ENCODE measurements around the gene ST6GALNAC5. TPM values are rescaled to one million over a fixed set of nuclear protein-coding genes. Genes with fewer than 3 reads are reported as not detected.

ST6GALNAC5 gene
- total RNA-seq, 2 donors from 2014 or later, result 2.6 to 12.9 TPM

DNA sequence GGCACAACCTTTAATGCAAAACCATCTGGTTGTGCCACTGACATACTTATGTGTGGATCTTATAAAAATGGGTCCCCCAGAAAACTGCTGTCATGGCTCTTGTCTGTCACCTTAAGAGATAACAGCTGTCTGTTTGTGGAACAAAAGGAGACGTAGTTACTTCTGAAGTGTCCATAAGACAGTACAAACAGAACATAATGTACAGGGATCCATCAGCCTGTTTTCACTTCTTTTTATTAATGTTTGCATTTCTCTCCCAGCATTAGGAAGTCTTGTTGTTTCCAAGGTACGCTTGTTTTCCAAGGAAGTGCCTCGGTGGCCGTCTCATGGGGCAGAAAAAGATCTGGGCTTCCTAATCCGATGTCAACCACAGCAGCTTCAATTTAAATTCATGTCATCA, 11.2 kb upstream of the ST6GALNAC5 start:
- Histone ChIP-seq H3K27me3 (no peaks in the 10 kb centered on the region), H3K27ac (no peak overlapping the region), H3K9me3 (no peaks in the 10 kb centered on the region), H3K4me1 (no peaks in the 10 kb centered on the region), H3K36me3 (replicated peaks in 1 of 2; ENCODE audit: insufficient read depth in 1 of 2, low read depth in 2 of 2) (no peaks in the 10 kb centered on the region), H3K4me3 (no peak overlapping the region)
- 41 to 45% methylated on average over 5 of the region's 5 CpGs for whole genome bisulfite sequencing, 2 donors
- intact Hi-C loops (cut with DNase I), result no loop called here
- no peak for DNase-seq
- no peak for ATAC-seq
- TF ChIP-seq CTCF (IDR thresholded peaks at IDR 0.05) (no peak), POLR2A (IDR thresholded peaks at IDR 0.05) (no peak)

DNA sequence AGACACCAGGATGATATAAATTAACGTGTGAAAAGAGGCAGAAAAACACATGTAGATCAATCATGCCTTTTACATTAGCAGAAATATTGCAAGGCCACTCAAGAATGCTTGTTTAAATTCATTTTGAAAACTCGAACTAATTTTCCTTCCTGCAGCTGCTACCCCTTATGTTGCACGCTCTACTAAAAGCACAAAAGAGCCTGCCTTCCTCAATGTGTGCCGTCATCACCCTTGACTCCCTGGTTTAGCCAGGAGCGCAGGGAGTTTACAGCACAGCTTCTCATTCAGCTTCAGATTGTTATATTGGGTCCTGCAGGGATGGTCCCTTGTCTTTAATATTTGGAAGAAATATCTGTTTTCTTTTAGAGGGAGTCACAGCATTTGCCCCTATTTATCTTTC, 10.1 kb upstream of the ST6GALNAC5 start:
- no peaks in the 10 kb centered on the region for H3K36me3 ChIP-seq (replicated peaks in 1 of 2; ENCODE audit: insufficient read depth in 1 of 2, low read depth in 2 of 2)
- 60% methylated on average over 5 of the region's 5 CpGs for WGBS, 2 donors
- no peak for ATAC-seq
- H3K4me3 ChIP-seq, result no peak overlapping the region
- no peaks in the 10 kb centered on the region for H3K27me3 ChIP-seq
- H3K9me3 ChIP-seq, result no peaks in the 10 kb centered on the region
- intact Hi-C loops (cut with DNase I), result no loop called here
- H3K4me1 ChIP-seq, result no peaks in the 10 kb centered on the region
- TF ChIP-seq POLR2A (IDR thresholded peaks at IDR 0.05) (no peak), CTCF (IDR thresholded peaks at IDR 0.05) (no peak)
- no peak for DNase-seq
- no peak overlapping the region for H3K27ac ChIP-seq

GRCh38 chr1:76857973-76858372, 9.3 kb upstream of the ST6GALNAC5 start:
- H3K27me3 ChIP-seq, result no peaks in the 10 kb centered on the region
- no peak for TF ChIP-seq POLR2A (IDR thresholded peaks at IDR 0.05)
- TF ChIP-seq CTCF (IDR thresholded peaks at IDR 0.05), result no peak
- H3K36me3 ChIP-seq (replicated peaks in 1 of 2; ENCODE audit: insufficient read depth in 1 of 2, low read depth in 2 of 2), result no peaks in the 10 kb centered on the region
- H3K4me1 ChIP-seq, result no peaks in the 10 kb centered on the region
- no peak overlapping the region for H3K27ac ChIP-seq
- no peak for DNase-seq
- 59 to 75% methylated on average over 3 of the region's 3 CpGs for WGBS, 2 donors
- H3K9me3 ChIP-seq, result no peaks in the 10 kb centered on the region
- ATAC-seq, result no peak
- intact Hi-C loops (cut with DNase I), result no loop called here
- H3K4me3 ChIP-seq, result no peak overlapping the region

DNA sequence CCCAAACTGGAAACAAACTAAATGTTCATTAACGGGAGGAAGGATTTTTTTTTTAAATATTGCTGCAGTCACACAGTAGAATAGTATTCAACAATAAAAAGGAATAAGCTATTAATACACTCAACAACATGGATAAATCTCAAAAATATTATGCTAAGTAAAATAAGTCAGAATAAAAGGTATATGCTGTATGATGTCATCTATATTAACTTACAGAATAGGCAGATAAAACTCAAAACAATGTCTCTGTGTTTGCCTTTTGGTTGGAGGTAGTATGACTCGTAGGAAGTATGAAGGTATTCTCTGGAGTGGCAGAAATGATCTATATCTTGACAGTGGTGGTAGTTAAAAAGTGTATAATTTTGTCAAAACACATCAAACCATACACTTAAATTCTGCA, 6.1 kb upstream of the ST6GALNAC5 start:
- no peaks in the 10 kb centered on the region for H3K27me3 ChIP-seq
- DNase-seq, result no peak
- no peaks in the 10 kb centered on the region for H3K36me3 ChIP-seq (replicated peaks in 1 of 2; ENCODE audit: insufficient read depth in 1 of 2, low read depth in 2 of 2)
- no peaks in the 10 kb centered on the region for H3K4me1 ChIP-seq
- TF ChIP-seq POLR2A (IDR thresholded peaks at IDR 0.05) (no peak), CTCF (IDR thresholded peaks at IDR 0.05) (no peak)
- ATAC-seq, result no peak
- no peak overlapping the region for H3K4me3 ChIP-seq
- H3K9me3 ChIP-seq, result no peaks in the 10 kb centered on the region
- WGBS, 2 donors, result 60 to 64% methylated on average over 2 of the region's 2 CpGs
- H3K27ac ChIP-seq, result no peak overlapping the region
- intact Hi-C loops (cut with DNase I), result no loop called here

GRCh38 chr1:76862447-76862846, 4.8 kb upstream of the ST6GALNAC5 start:
- ATAC-seq (no peak), DNase-seq (no peak)
- peaks cover 0 to 2% of the 10 kb centered on the region in 2 donors for H3K27me3 ChIP-seq
- no peaks in the 10 kb centered on the region for H3K9me3 ChIP-seq
- H3K4me3 ChIP-seq, result no peak overlapping the region
- TF ChIP-seq POLR2A (IDR thresholded peaks at IDR 0.05), result no peak
- no peak for TF ChIP-seq CTCF (IDR thresholded peaks at IDR 0.05)
- H3K36me3 ChIP-seq (replicated peaks in 1 of 2; ENCODE audit: insufficient read depth in 1 of 2, low read depth in 2 of 2), result no peaks in the 10 kb centered on the region
- H3K4me1 ChIP-seq, result peaks cover 5% of the 10 kb centered on the region
- no peak overlapping the region for H3K27ac ChIP-seq
- intact Hi-C loops (cut with DNase I), result no loop called here
